ENCODE results near the gene BLNK.

DNA sequence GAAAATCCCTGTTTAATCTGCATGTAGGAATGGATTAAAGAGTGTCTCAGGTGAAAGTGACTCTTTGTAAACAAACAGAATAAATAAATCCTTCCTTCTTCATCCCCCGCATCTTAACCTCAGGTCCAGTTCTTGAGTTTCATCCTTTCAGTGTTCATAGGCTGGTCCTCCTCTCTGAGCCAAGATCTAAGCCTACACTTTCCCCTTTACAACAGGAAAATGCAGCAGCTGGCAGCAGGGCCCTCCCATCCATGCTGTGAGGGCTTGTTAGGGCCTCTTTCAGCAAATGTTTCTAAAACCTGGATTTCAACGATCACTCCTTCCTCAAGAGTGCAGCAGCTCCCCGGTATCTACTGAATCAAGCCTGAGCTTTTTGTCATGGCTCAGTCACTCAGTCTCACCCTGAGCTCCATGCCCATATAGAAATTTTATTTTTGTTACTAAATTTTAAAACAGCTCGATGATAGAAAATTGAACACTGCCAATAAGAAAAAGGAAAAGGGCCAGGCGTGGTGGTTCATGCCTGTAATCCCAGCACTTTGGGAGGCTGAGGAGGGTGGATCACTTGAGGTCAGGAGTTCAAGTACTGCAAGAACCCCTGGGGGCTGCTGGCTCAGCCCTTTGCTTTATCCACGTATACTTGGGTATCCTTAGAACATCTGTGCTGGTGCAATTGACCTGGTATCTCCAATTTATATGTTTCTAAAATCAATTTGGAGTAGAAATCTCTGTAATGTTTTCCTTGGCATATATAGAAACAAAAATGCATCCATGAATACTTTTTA is 15.6 kb downstream of the BLNK start:
- TF ChIP-seq, protein P1, sequence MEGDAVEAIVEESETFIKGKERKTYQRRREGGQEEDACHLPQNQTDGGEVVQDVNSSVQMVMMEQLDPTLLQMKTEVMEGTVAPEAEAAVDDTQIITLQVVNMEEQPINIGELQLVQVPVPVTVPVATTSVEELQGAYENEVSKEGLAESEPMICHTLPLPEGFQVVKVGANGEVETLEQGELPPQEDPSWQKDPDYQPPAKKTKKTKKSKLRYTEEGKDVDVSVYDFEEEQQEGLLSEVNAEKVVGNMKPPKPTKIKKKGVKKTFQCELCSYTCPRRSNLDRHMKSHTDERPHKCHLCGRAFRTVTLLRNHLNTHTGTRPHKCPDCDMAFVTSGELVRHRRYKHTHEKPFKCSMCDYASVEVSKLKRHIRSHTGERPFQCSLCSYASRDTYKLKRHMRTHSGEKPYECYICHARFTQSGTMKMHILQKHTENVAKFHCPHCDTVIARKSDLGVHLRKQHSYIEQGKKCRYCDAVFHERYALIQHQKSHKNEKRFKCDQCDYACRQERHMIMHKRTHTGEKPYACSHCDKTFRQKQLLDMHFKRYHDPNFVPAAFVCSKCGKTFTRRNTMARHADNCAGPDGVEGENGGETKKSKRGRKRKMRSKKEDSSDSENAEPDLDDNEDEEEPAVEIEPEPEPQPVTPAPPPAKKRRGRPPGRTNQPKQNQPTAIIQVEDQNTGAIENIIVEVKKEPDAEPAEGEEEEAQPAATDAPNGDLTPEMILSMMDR (IDR thresholded peaks at IDR 0.05): no peak
- no peak for TF ChIP-seq EZH2 (IDR thresholded peaks at IDR 0.05; ENCODE audit: borderline replicate concordance, insufficient read depth, low read depth, low read length, poor library complexity, severe bottlenecking)

Data from B cell (primary cell).